ENCODE data around the gene KCNN4.
"Not testable (repeated sequence)": the region's sequence is repeated elsewhere in the genome, so short reads cannot be mapped to it uniquely, and the experiment has no call there.

Gene KCNN4

GRCh38 chr19:43775299-43775890 is 5.4 kb downstream of the KCNN4 start:
- no peak for DNase-seq (ENCODE audit: low read depth, low spot score)

DNA sequence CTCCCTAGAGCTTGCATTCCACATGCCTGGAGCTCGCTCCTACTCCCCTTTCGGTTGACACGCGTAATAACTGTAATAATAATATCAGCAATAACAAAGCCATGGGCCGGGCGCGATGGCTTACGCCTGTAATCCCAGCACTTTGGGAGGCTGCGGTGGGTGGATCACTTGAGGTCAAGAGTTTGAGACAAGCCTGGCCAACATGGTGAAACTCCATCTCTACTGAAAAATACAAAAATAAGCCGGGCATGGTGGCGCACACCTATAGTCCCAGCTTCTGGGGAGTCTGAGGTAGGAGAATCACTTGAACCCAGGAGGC is 5.9 kb downstream of the KCNN4 start:
- not testable (repeated sequence) for DNase-seq (ENCODE audit: low read depth, low spot score)

- peak; percentile 77 for DNase-seq (ENCODE audit: low read depth, low spot score)
Measured at GRCh38 chr19:43774103-43774939, 6.5 kb downstream of the KCNN4 start.

- DNase-seq (ENCODE audit: low read depth, low spot score) = no peak
Measured at GRCh38 chr19:43773725-43774102, 7.1 kb downstream of the KCNN4 start.

DNA sequence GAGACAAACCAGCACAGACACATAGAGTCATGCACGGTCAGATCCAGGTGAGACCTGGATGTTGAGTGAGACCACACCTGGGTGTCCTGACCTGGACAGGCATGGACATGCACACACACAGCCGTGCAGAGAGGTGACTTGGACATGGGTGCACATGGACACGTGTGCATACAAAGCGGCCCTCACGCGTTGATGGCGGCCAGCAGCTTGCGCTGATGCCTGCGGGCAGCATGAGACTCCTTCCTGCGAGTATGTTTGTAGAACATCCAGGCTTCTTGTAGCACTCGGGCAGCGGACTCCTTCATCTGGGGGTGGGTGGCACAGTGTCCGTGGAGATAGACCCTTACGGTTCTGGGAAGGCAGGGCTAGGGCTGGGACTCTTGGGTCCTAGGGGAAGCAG is 11.5 kb downstream of the KCNN4 start:
- no peak for DNase-seq (ENCODE audit: low read depth, low spot score)

- DNase-seq (ENCODE audit: low read depth, low spot score) = no peak
Measured at GRCh38 chr19:43768273-43769050, 12.3 kb downstream of the KCNN4 start.

- DNase-seq (ENCODE audit: low read depth, low spot score) = no peak
Measured at GRCh38 chr19:43767818-43768217, 13.0 kb downstream of the KCNN4 start.

DNA sequence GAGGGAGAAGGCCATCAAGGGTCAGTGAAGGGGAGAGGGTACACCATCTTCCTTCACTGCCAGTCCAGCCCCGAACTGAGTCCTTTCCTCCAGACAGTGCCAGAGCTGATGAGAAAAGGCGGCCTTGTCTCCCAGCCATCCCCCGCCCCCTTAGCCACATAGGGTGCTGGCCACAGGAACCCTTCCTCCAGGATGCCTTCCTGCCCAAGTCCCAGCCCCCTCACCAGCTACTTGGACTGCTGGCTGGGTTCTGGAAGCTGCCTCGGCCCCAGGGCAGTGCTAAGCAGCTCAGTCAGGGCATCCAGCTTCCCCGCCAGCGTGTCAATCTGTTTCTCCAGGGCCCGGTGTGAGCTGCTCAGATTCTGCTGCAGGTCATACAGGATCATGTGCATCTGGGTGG is 13.5 kb downstream of the KCNN4 start:
- no peak for DNase-seq (ENCODE audit: low read depth, low spot score)

- DNase-seq (ENCODE audit: low read depth, low spot score) = no peak
Measured at GRCh38 chr19:43766755-43767043, 14.1 kb downstream of the KCNN4 start.

DNA sequence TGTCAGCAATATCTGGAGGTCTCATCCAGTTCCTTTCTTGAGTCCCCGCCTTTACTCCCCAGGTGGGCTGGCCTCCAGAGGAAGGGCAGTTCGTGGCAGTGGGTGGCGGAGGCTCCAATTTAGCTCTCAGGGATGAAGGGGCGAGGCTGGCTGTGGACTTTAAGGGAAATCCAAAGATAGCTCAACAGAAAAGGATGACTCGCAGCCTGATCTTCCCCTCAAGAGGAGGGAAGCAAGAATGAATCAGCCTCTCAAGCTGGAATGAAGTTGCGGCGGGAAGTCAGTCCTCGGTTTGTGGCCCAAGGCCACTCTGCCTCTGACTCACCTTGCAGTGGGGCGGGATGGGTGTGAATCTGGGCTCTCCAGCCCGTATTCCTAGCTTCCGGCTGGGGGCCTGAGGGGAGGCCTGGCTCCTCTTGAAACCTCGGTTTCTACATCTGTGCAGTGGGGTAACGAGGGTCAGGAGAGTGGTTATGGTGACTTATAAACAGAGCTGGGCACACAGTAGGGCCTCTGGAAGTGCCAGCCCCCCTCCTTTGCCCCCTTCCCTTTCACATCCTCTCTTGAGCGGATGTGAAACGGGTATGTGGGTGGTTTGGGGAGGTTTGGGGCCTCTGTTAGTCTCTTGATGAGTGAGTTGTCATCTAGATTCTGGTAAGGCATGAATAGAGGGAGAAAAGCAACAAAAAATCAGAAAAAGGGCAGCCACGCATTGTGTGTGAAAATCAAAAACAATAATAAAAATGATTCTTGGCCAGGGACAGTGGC is 15.5 kb downstream of the KCNN4 start:
- DNase-seq (ENCODE audit: low read depth, low spot score) = peak; percentile 83

DNA sequence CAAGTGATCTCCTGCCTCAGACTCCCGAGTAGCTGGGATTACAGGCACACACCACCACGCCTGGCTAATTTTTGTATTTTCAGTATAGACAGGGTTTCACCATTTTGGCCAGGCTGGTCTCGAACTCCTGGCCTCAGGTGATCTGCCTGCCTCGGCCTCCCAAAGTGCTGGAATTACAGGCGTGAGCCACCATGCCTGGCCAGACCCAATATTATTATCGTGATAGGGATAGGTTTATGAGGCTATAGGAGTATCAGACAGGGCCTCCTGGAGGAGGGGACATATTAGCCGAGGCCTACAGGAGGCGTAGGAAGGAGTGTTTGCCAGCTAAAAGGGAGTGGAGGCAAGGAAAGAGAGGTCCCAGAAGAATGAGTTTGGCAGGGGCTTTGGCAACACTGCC is 16.1 kb downstream of the KCNN4 start:
- not testable (repeated sequence) for DNase-seq (ENCODE audit: low read depth, low spot score)

DNA sequence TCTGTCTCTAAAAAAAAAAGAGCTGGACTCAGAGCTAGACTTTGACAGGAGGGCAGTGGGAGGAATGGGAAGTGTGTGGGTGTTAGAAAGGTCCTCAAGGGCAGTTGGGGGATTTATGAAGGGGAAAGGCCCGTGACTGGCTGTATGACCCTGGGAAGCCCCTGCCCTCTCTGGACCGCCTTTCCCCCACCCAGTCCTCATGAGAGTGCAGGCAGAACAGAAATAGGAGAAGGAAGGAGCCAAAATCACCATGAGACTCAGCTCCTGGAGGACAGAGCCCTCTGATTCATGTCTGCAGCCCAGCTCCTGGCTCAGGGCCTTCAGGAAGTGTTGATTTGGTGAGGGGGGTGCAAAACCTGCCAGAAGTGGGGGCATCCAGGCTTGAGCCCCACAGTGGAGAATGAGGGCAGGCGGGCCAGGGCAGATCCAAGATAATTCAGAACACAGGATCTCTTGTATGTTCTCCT is 17.3 kb downstream of the KCNN4 start:
- DNase-seq (ENCODE audit: low read depth, low spot score) = no peak

GRCh38 chr19:43762814-43763213 is 18.0 kb downstream of the KCNN4 start:
- DNase-seq (ENCODE audit: low read depth, low spot score) = no peak

DNA sequence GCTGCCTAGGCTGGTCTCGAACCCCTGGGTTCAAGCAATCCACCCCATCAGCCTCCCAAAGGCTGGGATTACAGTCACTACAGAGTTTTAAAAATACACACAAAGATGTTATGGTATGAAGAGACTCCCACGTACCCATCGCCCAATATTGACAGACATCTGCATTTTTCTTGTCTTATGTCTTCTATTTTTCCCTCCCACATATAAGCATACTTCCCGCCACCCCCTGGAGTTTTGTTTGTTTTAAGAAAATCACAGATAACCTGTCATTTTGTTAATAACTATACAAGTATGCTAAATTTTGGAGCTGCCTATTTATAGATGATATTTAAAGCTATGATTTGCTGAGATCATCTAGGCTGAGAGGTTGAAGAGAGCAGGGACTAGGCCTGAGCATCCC is 19.8 kb downstream of the KCNN4 start:
- no peak for DNase-seq (ENCODE audit: low read depth, low spot score)

DNA sequence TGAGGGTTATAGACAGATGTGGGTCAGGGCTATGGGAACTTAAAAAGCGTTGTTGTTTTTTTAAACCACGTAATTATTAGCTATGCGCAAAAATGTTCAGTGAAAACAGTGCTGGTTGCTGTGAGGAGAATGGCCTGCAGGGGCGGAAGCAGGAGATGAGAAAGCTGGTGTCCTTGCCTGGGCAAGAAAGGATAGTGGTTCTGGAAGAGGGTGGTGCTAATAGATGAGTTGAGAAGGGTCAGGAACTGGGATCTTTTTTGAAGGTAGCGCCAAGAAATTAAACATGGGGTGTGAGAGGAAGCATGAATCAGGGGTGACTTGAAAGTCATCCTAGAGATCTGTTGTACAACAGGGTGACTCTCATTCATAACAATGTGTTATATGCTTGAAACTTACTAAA is 21.3 kb downstream of the KCNN4 start:
- DNase-seq (ENCODE audit: low read depth, low spot score) = no peak

DNA sequence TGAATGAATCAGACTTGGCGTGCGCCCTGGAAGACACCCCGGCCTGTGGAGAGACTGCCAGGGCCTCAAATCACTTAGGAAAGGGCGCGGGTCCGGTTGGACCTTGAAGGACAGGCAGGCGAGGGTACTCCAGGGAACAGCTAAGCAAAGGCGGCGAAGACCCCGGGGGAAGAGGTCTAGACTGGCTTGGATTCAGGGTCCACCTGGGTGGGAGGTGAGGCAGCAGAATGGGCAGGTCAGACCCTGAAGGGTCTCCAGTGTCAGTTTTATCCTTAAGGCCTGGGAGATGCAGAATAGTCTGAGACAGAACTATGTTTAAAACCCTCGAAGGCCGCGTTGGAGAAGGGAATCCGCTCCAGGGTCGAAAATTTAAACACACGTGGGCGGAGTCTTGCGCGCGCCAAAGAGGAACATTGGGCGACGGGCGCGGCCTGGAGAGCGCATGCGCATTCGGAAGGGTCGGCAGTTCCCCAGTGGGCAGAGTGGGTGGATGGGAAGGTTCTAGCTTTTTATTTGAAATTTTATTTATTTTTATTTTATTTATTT is 25.4 kb downstream of the KCNN4 start:
- DNase-seq (ENCODE audit: low read depth, low spot score) = peak; percentile 76

GRCh38 chr19:43754503-43755255 is 26.1 kb downstream of the KCNN4 start, which contains the start of gene SMG9:
Gene SMG9 (minus strand): TSS chr19:43754962. CDS start chr19:43750741, 4,221 bp downstream.
- peak; percentile 98 for DNase-seq (ENCODE audit: low read depth, low spot score)

- no peak for DNase-seq (ENCODE audit: low read depth, low spot score)
Measured at GRCh38 chr19:43754253-43754502, 26.6 kb downstream of the KCNN4 start.

- no peak for DNase-seq (ENCODE audit: low read depth, low spot score)
Measured at GRCh38 chr19:43752287-43752875, 28.4 kb downstream of the KCNN4 start.

- no peak for DNase-seq (ENCODE audit: low read depth, low spot score)
Measured at GRCh38 chr19:43751466-43752220, 29.1 kb downstream of the KCNN4 start.

All from ELF-1 (cell line).